NOMO-1 treated with dmso at 0.1 percent for 144 hours (cell line): ENCODE results near the gene IFIT5.
"Not testable (repeated sequence)": the region's sequence is repeated elsewhere in the genome, so short reads cannot be mapped to it uniquely, and the experiment has no call there.

Experiments
- DNase-seq: peaks from one replicate; lab custom pipeline; 2025; ENCODE audit not compliant: unreplicated experiment; lab: John Stamatoyannopoulos, UW

The IFIT5 gene, protein sequence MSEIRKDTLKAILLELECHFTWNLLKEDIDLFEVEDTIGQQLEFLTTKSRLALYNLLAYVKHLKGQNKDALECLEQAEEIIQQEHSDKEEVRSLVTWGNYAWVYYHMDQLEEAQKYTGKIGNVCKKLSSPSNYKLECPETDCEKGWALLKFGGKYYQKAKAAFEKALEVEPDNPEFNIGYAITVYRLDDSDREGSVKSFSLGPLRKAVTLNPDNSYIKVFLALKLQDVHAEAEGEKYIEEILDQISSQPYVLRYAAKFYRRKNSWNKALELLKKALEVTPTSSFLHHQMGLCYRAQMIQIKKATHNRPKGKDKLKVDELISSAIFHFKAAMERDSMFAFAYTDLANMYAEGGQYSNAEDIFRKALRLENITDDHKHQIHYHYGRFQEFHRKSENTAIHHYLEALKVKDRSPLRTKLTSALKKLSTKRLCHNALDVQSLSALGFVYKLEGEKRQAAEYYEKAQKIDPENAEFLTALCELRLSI

GRCh38 chr10:89414146-89414878 lies at the start of gene IFIT5:
Gene IFIT5 (plus strand): TSS chr10:89414568. CDS start chr10:89414799, 231 bp downstream.
- peak; percentile 76 for DNase-seq

DNA sequence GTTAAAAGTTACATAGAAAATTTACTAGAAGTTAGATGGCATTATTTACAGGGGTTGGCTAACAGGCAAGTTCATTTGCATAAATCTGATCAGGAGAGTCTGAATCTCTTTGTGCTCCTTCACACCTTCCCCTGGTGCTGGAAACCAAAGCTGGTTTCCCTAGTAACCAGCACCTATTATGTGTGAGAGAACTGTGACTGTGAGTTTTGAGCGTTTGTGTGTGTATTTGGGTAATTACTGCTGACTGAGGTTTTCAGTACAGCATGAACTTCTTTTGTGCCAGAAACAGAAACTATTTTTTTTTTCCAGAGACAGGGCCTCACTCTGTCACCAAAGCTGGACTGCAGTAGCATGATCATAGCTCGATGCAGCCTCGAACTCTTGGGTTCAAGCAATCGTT lies 46.8 kb upstream of the IFIT5 start:
- DNase-seq, result no peak

DNA sequence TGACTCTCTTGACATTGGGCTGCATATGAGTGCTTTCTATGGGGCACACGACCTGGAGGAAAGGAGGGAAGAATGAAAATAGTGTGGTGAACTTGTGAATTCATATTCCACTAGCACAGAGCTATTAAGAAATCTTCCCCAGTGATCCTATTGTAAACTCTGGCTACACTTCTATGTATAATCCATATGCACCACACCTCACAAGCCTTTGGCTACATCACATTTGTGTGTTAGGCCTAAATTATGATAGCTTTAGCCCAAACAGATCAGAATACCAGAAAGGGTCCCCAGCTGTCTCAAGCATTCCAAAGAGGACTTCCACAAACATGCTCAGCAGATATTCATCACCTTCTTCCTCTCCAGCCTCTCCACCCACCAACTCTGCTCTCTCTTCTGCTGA lies 46.2 kb upstream of the IFIT5 start:
- no peak for DNase-seq

GRCh38 chr10:89369156-89370105 lies 44.9 kb upstream of the IFIT5 start:
- no peak for DNase-seq

- DNase-seq, result no peak
These were observed 43.3 kb upstream of the IFIT5 start for GRCh38 chr10:89371079-89371478.

DNA sequence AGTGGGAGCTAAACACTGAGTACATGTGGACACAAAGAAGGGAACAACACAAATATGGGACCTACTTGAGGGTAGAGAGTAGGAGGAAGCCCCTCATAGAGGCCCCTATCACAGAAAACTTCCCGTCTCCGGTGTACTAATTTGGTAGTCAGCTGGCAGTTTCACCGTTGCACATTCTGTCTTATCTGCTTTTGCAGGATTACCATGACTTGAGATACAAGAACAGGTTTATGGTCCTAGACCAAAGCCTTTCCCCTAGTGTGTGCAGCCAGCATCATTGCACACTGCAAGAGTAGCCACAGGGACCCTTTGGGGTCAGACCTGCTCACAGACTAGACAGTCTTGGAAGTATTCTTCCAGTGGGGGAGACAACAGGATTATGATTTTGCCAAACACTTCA lies 42.4 kb upstream of the IFIT5 start:
- DNase-seq, result no peak

DNA sequence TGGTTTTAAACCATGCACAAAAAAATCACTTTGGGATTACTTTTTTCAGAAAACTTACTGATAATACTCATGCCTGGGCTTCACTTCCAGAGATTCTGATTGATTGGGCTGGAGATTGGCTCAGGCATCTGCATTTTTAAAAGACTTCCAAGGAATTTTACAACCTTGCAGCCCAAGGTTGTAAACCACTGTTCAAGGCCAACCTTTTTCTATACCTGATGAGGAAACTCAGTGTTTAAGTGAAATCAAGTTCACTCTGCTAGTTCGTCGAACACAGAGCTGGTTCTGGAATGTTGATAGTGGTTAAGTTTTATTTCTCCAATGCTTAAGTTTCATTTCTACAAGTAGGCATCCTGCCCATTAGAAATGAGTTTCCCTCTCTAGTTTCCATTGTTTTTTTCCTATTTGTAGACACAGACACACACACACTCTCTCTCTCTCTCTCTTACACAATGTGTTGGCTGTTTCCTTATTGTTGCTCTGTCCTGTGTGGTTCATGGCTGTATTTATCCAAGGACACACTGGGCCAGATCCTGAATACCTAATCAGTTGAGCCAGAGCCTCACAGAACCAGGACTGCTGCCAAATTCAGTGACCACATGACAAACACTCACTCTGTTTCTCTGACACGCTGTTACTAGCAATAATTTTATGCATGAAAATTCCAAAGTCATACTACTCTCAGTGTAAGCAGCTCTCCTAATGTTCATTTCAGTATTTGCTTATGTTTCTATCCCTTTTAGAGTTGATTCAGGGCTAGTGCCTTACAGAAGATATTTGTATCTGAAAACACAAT lies 40.3 kb upstream of the IFIT5 start:
- no peak for DNase-seq

GRCh38 chr10:89374713-89375141 lies 39.6 kb upstream of the IFIT5 start:
- DNase-seq, result no peak

DNA sequence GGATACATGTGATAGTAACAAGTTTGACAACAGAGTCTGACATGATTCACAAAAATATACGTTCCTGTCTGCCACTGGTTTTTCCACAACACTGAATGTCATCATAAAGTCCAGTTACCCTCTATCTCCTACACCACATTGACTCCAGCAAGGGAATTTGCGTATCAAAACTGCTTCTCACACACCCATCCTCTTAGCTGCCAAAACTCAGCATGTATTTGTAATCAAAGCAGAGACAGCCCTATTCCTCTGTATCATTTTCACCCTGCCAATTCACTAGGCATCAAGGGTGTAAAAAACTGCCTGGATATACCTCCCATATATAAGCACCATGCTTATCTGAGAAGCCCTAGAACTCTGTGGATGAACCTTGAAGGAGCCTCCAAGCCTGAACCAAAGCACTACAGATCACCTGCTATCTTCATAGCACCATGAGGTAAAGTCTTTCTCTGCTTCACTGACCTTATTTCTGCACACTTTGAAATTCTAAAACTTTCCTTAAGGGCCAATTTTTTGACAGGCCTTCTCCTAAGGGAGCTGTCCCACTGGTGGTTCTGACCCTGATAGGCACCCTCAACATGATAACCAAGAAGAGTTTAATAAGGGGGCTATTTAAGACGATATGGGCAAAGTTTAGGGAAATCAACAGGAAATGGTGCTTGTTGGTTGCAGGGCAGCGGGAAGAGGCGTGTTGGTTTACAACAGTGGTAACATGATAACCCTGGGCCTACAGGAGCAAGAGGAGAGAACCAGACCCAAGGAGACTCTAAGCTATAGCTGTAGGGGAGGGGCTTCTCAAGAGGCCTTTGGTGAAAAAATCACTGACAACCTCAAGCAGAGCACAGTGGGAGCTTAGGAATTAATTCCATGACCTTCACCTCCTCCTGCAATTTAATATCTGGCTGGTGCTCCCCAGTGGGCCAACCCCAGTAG lies 36.4 kb upstream of the IFIT5 start, which contains the start of gene IFIT1B:
IFIT1B (plus strand) TSS at position 352 of the 933 bp plus-strand sequence; CDS start at position 432, 80 bp downstream.
- no peak for DNase-seq

DNA sequence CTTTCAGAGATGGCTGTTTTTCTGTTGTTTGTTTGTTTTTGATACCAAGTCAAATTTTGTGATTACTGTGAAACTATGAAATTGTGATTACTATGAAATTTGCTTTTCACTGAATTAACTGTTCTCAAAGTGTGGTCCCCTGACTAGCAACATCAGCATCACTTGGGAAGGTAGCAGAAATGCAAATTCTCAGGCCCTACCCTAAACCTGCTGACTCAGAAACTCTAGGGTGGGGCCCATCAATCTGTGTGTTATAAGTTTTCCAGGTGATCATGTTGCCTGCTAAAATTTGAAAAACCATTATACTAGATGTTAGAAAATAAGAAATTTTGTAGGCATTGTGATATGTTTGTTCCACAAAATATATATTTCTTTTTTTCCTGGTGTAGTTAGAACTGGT lies 35.3 kb upstream of the IFIT5 start:
- no peak for DNase-seq

- DNase-seq, result no peak
These were observed 31.6 kb upstream of the IFIT5 start for GRCh38 chr10:89382757-89383156.

DNA sequence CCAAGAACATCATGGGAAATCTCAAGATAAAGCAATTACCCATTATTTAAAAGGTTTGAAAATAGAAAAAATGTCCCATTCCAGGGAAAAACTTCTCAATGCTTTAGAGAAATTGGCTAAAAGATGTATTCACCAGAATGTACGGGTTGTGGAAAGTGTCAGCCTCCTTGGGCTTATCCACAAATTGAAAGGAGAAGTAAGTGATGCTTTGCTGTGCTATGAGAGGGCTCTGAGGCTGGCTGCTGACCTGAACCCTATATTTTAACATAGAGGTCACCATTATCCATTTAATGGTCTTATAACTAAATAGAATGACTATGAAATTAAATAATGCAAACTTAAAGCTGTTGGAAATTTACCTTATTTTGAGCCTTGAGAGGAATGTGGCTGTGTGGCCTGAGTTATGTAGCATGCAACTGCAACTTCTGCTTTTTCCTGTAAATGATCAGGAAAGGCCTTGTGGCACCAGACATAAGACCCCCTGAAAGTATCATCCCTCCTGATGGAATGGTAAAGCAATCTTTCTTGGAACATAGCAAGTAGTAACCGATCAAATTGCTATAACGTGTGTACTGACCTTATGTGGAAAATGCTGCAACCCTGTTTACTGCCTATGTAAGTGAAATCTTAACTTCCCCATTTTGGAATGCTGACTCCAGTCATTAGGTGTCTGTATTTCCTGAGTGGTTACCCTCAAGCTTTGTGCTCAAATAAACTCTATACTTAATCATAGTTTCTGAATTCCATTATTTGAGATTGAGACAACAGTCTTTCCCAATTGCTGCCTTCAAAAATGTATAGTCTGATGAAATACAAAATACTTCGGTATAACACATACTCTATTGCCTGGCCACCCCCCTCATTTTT lies 29.7 kb upstream of the IFIT5 start:
- DNase-seq, result peak; percentile 74

GRCh38 chr10:89388806-89389205 lies 25.6 kb upstream of the IFIT5 start:
- no peak for DNase-seq

DNA sequence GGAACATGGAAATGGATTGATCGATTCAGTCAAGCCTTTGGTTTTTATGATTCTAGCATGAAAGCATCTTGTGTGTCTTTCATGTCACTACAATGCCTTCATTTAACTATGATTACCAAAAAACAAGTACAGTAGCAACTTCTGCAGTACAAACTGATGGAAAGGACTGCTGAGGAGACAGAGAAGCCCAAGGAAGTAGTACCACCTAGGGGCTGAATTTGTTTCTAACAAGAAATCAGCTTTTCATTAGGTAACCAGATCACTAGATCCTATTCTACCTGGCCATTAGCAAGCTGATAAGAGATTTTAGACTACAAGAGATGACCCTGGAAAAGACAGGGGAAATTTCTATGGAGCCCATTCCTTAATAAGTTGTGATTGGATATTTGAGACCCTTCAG lies 25.1 kb upstream of the IFIT5 start:
- no peak for DNase-seq

GRCh38 chr10:89390476-89391225 lies 23.7 kb upstream of the IFIT5 start:
- no peak for DNase-seq

DNA sequence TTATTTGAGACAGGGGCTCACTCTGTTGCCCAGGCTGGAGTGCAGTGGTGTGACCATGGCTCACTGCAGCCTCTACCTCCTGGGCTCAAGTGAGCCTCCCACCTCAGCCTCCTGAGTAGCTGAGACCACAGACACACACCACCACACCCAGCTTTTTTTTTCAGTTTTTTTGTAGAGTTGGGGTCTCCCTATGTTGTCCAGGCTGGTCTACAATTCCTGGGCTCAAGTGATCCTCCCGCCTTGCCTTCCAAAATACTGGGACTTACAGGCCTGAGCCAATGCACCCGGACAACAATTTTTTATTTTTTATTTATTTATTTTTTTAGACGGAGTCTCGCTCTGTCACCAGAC lies 23.2 kb upstream of the IFIT5 start:
- DNase-seq, result not testable (repeated sequence)
